HEK293 (cell line): Measurements from ENCODE around the gene MRPL20.

Source experiments
- CTCF ChIA-PET: fragments of 350-600 bp; formaldehyde crosslinking; extraction: SDS; loops from one replicate; lab custom pipeline; 2021; ENCODE audit warnings: antibody characterized with exemption; lab: Yijun Ruan, JAX
- POLR2A ChIA-PET: fragments of 300-600 bp; formaldehyde crosslinking; extraction: SDS; loops from one replicate; lab custom pipeline; 2020; ENCODE audit warnings: antibody characterized with exemption, inconsistent platforms; lab: Yijun Ruan, JAX
- H3K27ac ChIP-seq: fragments of 200-500 bp; sonication (Bioruptor generic); 2 replicates; pipeline ENCODE4 v1.5.1; 2014; ENCODE audit warnings: low read depth, low read length, control low read depth, inconsistent platforms; ENCODE audit errors: extremely low read depth
- H3K36me3 ChIP-seq, 2 experiments: fragments of 200-500 bp in 1 of 2; sonication (Bioruptor generic) in 1 of 2; 1 replicate in 1 of 2; 2 replicates in 1 of 2; pipeline ENCODE4 v1.5.1; 2014 to 2017; ENCODE audit warnings: inconsistent platforms in 2 of 2, low read length in 2 of 2; ENCODE audit not compliant: control insufficient read depth in 2 of 2, insufficient read depth in 1 of 2
- H3K4me1 ChIP-seq: fragments of 200-500 bp; sonication (Bioruptor generic); 2 replicates; pipeline ENCODE4 v1.5.1; 2014; ENCODE audit warnings: mild to moderate bottlenecking, low read length, inconsistent platforms; ENCODE audit not compliant: control insufficient read depth, insufficient read depth
- H3K4me3 ChIP-seq: 2 replicates; pipeline ENCODE4 v1.5.1; 2011; ENCODE audit warnings: low read depth, mild to moderate bottlenecking, control low read depth, low read length, moderate library complexity
- H3K9me3 ChIP-seq: fragments of 200-500 bp; sonication (Bioruptor generic); 2 replicates; pipeline ENCODE4 v1.5.1; 2014; ENCODE audit warnings: low read depth, low read length, inconsistent platforms; ENCODE audit not compliant: control insufficient read depth, insufficient read depth
- BCL11A ChIP-seq: fragments of 450-650 bp; formaldehyde crosslinking; IDR thresholded peaks from 2 replicates; pipeline ENCODE4 v1.5.1; 2016; ENCODE audit warnings: low read depth, missing biosample characterization, missing genetic modification characterization
- GLIS1 ChIP-seq: fragments of 450-650 bp; formaldehyde crosslinking; IDR thresholded peaks from 2 replicates; pipeline ENCODE4 v1.5.1; 2016; ENCODE audit warnings: missing biosample characterization, missing genetic modification characterization
- GLIS2 ChIP-seq: fragments of 450-650 bp; formaldehyde crosslinking; IDR thresholded peaks from 2 replicates; pipeline ENCODE4 v1.5.1; 2016; ENCODE audit warnings: missing biosample characterization, missing genetic modification characterization
- IKZF3 ChIP-seq: fragments of 450-650 bp; IDR thresholded peaks from 2 replicates; pipeline ENCODE4 v1.5.0; 2018; ENCODE audit warnings: missing biosample characterization, mild to moderate bottlenecking, missing genetic modification characterization, moderate library complexity
- SP3 ChIP-seq: fragments of 450-650 bp; formaldehyde crosslinking; IDR thresholded peaks from 2 replicates; pipeline ENCODE4 v1.5.1; 2016; ENCODE audit warnings: missing biosample characterization, missing genetic modification characterization
- ZBTB10 ChIP-seq: fragments of 450-650 bp; formaldehyde crosslinking; IDR thresholded peaks from 2 replicates; pipeline ENCODE4 v1.5.1; 2016; ENCODE audit warnings: missing biosample characterization, missing genetic modification characterization
- ZBTB48 ChIP-seq: fragments of 450-650 bp; formaldehyde crosslinking; IDR thresholded peaks from 2 replicates; pipeline ENCODE4 v1.5.1; 2016; ENCODE audit warnings: missing biosample characterization, missing genetic modification characterization
- ZBTB7A ChIP-seq: fragments of 450-650 bp; formaldehyde crosslinking; IDR thresholded peaks from 2 replicates; pipeline ENCODE4 v1.5.1; 2016; ENCODE audit warnings: low read depth, missing biosample characterization, missing genetic modification characterization
- ZIC2 ChIP-seq: fragments of 450-650 bp; formaldehyde crosslinking; IDR thresholded peaks from 2 replicates; pipeline ENCODE4 v1.5.1; 2016; ENCODE audit warnings: missing biosample characterization, missing genetic modification characterization
- ZNF324 ChIP-seq: fragments of 450-650 bp; formaldehyde crosslinking; IDR thresholded peaks from 2 replicates; pipeline ENCODE4 v1.5.1; 2016; ENCODE audit warnings: missing biosample characterization, missing genetic modification characterization
- ZNF423 ChIP-seq: fragments of 450-650 bp; formaldehyde crosslinking; IDR thresholded peaks from 2 replicates; pipeline ENCODE4 v1.5.1; 2016; ENCODE audit warnings: missing biosample characterization, missing genetic modification characterization
- ZNF658 ChIP-seq: fragments of 450-650 bp; formaldehyde crosslinking; IDR thresholded peaks from 2 replicates; pipeline ENCODE4; 2016; ENCODE audit warnings: missing biosample characterization, missing genetic modification characterization
- ZNF692 ChIP-seq: fragments of 450-650 bp; formaldehyde crosslinking; IDR thresholded peaks from 2 replicates; pipeline ENCODE4 v1.5.1; 2016; ENCODE audit warnings: missing biosample characterization, missing genetic modification characterization
- ZNF747 ChIP-seq: fragments of 450-650 bp; formaldehyde crosslinking; IDR thresholded peaks from 2 replicates; pipeline ENCODE4 v1.5.1; 2016; ENCODE audit warnings: missing biosample characterization, missing genetic modification characterization
- ZNF837 ChIP-seq: fragments of 450-650 bp; formaldehyde crosslinking; IDR thresholded peaks from 2 replicates; pipeline ENCODE4 v1.5.1; 2016; ENCODE audit warnings: missing biosample characterization, missing genetic modification characterization
- TF ChIP-seq, protein P1 (sequence below): fragments of 450-650 bp; formaldehyde crosslinking; IDR thresholded peaks from 2 replicates; pipeline ENCODE4 v1.5.1; 2016; ENCODE audit warnings: missing biosample characterization, missing genetic modification characterization, low read depth
- TF ChIP-seq, protein P2 (sequence below): fragments of 450-650 bp; formaldehyde crosslinking; IDR thresholded peaks from 2 replicates; pipeline ENCODE4 v1.5.1; 2016; ENCODE audit warnings: missing biosample characterization, missing genetic modification characterization
- TF ChIP-seq, protein P3 (sequence below): fragments of 450-650 bp; formaldehyde crosslinking; IDR thresholded peaks from 2 replicates; pipeline ENCODE4 v1.5.1; 2016; ENCODE audit warnings: missing biosample characterization, missing genetic modification characterization
- TF ChIP-seq, protein P4 (sequence below): fragments of 450-650 bp; formaldehyde crosslinking; IDR thresholded peaks from 2 replicates; pipeline ENCODE4 v1.5.1; 2016; ENCODE audit warnings: missing biosample characterization, missing genetic modification characterization

MRPL20 gene

GRCh38 chr1:1353389-1354151 lies 53.5 kb downstream of the MRPL20 start (continued):
- TF ChIP-seq, protein P1, sequence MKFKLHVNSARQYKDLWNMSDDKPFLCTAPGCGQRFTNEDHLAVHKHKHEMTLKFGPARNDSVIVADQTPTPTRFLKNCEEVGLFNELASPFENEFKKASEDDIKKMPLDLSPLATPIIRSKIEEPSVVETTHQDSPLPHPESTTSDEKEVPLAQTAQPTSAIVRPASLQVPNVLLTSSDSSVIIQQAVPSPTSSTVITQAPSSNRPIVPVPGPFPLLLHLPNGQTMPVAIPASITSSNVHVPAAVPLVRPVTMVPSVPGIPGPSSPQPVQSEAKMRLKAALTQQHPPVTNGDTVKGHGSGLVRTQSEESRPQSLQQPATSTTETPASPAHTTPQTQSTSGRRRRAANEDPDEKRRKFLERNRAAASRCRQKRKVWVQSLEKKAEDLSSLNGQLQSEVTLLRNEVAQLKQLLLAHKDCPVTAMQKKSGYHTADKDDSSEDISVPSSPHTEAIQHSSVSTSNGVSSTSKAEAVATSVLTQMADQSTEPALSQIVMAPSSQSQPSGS (tag by site-specific recombination), result no peak
- TF ChIP-seq ZNF658 (no peak), ZNF747 (no peak), ZNF324 (tag by site-specific recombination) (no peak)

DNA sequence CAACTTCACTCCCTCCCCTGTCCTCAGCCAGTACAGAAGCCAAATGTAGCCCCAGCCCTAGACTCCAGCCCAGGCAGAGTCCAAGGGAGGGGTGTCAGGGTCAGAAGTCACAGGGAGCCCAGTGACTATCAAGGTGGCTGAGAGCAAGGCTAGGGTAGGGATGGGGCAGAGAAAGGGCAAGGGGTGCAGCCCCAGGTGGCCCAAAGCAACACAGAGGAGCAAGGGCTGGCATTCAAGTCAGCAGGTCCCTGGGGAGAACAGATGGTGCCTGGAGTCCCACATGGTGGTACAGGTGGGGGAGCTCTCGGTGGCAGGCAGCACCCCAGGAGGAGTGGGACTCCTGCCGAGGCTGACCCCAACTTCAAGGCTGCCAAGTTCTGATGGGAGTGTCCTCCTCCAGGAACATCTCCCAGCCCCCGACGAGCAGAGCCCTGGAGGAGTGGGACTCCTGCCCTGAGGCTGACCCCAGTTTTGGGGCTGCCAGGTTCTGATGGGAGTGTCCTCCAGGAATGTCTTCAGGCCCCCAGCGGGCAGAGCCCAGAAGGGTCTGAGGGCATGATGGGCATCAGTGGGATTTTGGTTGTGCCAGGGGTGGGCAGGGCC lies 54.2 kb downstream of the MRPL20 start:
- TF ChIP-seq GLIS2 (tag by site-specific recombination) (peak; percentile 53), ZNF423 (tag by site-specific recombination) (0 out of 2 replicates have a peak, but pooled peaks have one; percentile 15), BCL11A (tag by site-specific recombination) (peak; percentile 69; the same call in 1 of the 2 replicates), GLIS1 (peak; percentile 97), ZBTB7A (tag by site-specific recombination) (0 out of 2 replicates have a peak, but pooled peaks have one; percentile 20), ZNF692 (tag by site-specific recombination) (no peak), SP3 (tag by site-specific recombination) (no peak), ZIC2 (tag by site-specific recombination) (peak; percentile 92), IKZF3 (tag by site-specific recombination) (0 out of 2 replicates have a peak, but pooled peaks have one; percentile 10), ZNF837 (tag by site-specific recombination) (no peak), ZBTB10 (tag by site-specific recombination) (peak; percentile 13; the same call in 1 of the 2 replicates), ZBTB48 (peak; percentile 54; the same call in 1 of the 2 replicates)
- TF ChIP-seq, protein P2, sequence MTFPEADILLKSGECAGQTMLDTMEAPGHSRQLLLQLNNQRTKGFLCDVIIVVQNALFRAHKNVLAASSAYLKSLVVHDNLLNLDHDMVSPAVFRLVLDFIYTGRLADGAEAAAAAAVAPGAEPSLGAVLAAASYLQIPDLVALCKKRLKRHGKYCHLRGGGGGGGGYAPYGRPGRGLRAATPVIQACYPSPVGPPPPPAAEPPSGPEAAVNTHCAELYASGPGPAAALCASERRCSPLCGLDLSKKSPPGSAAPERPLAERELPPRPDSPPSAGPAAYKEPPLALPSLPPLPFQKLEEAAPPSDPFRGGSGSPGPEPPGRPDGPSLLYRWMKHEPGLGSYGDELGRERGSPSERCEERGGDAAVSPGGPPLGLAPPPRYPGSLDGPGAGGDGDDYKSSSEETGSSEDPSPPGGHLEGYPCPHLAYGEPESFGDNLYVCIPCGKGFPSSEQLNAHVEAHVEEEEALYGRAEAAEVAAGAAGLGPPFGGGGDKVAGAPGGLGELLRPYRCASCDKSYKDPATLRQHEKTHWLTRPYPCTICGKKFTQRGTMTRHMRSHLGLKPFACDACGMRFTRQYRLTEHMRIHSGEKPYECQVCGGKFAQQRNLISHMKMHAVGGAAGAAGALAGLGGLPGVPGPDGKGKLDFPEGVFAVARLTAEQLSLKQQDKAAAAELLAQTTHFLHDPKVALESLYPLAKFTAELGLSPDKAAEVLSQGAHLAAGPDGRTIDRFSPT (tag by site-specific recombination), result peak; percentile 35; the same call in 1 of the 2 replicates
- TF ChIP-seq, protein P3, sequence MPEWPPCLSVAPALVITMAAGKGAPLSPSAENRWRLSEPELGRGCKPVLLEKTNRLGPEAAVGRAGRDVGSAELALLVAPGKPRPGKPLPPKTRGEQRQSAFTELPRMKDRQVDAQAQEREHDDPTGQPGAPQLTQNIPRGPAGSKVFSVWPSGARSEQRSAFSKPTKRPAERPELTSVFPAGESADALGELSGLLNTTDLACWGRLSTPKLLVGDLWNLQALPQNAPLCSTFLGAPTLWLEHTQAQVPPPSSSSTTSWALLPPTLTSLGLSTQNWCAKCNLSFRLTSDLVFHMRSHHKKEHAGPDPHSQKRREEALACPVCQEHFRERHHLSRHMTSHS, result no peak
- TF ChIP-seq, protein P4, sequence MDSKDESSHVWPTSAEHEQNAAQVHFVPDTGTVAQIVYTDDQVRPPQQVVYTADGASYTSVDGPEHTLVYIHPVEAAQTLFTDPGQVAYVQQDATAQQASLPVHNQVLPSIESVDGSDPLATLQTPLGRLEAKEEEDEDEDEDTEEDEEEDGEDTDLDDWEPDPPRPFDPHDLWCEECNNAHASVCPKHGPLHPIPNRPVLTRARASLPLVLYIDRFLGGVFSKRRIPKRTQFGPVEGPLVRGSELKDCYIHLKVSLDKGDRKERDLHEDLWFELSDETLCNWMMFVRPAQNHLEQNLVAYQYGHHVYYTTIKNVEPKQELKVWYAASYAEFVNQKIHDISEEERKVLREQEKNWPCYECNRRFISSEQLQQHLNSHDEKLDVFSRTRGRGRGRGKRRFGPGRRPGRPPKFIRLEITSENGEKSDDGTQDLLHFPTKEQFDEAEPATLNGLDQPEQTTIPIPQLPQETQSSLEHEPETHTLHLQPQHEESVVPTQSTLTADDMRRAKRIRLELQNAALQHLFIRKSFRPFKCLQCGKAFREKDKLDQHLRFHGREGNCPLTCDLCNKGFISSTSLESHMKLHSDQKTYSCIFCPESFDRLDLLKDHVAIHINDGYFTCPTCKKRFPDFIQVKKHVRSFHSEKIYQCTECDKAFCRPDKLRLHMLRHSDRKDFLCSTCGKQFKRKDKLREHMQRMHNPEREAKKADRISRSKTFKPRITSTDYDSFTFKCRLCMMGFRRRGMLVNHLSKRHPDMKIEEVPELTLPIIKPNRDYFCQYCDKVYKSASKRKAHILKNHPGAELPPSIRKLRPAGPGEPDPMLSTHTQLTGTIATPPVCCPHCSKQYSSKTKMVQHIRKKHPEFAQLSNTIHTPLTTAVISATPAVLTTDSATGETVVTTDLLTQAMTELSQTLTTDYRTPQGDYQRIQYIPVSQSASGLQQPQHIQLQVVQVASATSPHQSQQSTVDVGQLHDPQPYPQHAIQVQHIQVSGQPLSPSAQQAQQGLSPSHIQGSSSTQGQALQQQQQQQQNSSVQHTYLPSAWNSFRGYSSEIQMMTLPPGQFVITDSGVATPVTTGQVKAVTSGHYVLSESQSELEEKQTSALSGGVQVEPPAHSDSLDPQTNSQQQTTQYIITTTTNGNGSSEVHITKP (tag by site-specific recombination), result peak; percentile 35; the same call in 1 of the 2 replicates
- POLR2A ChIA-PET, result interaction anchor here (0.9 to 1.3 kb wide), 3 partner anchors 22 to 46 kb away, joined by 3 read pairs; partner anchors contain the start of genes AURKAIP1 and CCNL2
- CTCF ChIA-PET, result interaction anchor here (1.0 to 2.7 kb wide), 2 partner anchors 19 to 22 kb away, joined by 4 to 15 read pairs; partner anchors contain the start of gene AURKAIP1
- Histone ChIP-seq H3K4me1 (peaks cover 7% of the 10 kb centered on the region; the same call in 1 of the 2 replicates), H3K36me3 (no peaks in the 10 kb centered on the region), H3K27ac (no peak overlapping the region), H3K4me3 (no peak overlapping the region), H3K9me3 (no peaks in the 10 kb centered on the region)
